GM10248 (cell line): ENCODE data around the gene ERV3-1.

Experiments
- CTCF ChIA-PET: fragments of 300-600 bp; sonication (Branson Sonifier 250); formaldehyde crosslinking; extraction: SDS; loops from one replicate; lab custom pipeline; 2021; ENCODE audit warnings: antibody characterized with exemption; lab: Yijun Ruan, JAX
- POLR2A ChIA-PET: fragments of 350-650 bp; sonication (Branson Sonifier 250); formaldehyde crosslinking; extraction: SDS; loops from one replicate; lab custom pipeline; 2020; ENCODE audit warnings: antibody characterized with exemption; lab: Yijun Ruan, JAX
- DNase-seq: peaks from one replicate; pipeline ENCODE4 v3.0.0; 2012; ENCODE audit errors: extremely low spot score
- TF ChIP-seq, protein P1 (sequence below): IDR thresholded peaks from 2 replicates; pipeline ENCODE4 v1.5.1; 2012; ENCODE audit warnings: mild to moderate bottlenecking, low read depth; ENCODE audit errors: extremely low read depth, missing control alignments, control extremely low read depth

ERV3-1 gene

GRCh38 chr7:64998865-64999164 is 7.7 kb downstream of the ERV3-1 start:
- POLR2A ChIA-PET = no interaction called here
- CTCF ChIA-PET = no interaction called here
- TF ChIP-seq, protein P1, sequence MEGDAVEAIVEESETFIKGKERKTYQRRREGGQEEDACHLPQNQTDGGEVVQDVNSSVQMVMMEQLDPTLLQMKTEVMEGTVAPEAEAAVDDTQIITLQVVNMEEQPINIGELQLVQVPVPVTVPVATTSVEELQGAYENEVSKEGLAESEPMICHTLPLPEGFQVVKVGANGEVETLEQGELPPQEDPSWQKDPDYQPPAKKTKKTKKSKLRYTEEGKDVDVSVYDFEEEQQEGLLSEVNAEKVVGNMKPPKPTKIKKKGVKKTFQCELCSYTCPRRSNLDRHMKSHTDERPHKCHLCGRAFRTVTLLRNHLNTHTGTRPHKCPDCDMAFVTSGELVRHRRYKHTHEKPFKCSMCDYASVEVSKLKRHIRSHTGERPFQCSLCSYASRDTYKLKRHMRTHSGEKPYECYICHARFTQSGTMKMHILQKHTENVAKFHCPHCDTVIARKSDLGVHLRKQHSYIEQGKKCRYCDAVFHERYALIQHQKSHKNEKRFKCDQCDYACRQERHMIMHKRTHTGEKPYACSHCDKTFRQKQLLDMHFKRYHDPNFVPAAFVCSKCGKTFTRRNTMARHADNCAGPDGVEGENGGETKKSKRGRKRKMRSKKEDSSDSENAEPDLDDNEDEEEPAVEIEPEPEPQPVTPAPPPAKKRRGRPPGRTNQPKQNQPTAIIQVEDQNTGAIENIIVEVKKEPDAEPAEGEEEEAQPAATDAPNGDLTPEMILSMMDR = no peak
- no peak for DNase-seq

- POLR2A ChIA-PET = no interaction called here
- TF ChIP-seq, protein P1 = no peak
- DNase-seq = no peak
- CTCF ChIA-PET = no interaction called here
Observed at GRCh38 chr7:64997927-64998391, 8.5 kb downstream of the ERV3-1 start.

GRCh38 chr7:64997164-64997908 is 9.2 kb downstream of the ERV3-1 start:
- TF ChIP-seq, protein P1 = no peak
- CTCF ChIA-PET = no interaction called here
- POLR2A ChIA-PET = no interaction called here
- no peak for DNase-seq

DNA sequence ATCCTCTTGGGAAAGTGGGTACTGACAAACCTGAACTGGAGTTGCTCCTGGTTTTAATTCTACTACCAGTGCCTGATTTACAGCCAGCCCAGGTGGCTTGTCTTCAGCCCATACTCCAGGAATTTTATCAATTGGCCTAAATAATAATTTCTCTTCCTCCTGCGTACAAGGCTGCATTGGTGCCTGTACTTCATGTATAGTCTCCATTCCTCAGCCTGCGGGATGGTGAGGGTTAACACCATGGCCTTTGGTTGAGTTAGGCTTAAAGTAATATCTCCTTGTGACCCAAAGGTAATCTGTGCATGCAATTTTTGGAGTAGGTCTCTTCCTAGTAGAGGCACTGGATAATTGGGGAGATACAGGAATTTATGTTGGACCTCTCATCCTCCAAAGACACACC is 10.2 kb downstream of the ERV3-1 start:
- POLR2A ChIA-PET = no interaction called here
- CTCF ChIA-PET = no interaction called here
- TF ChIP-seq, protein P1 = no peak
- DNase-seq = no peak

- ChIA-PET CTCF (interaction anchor here (1.6 to 1.8 kb wide), 2 partner anchors 9 to 13 kb away, joined by 4 read pairs; partner anchors contain the start of gene ERV3-1), POLR2A (no interaction called here)
- TF ChIP-seq, protein P1 = no peak
- no peak for DNase-seq
Observed at GRCh38 chr7:64993901-64994300, 12.6 kb downstream of the ERV3-1 start.

DNA sequence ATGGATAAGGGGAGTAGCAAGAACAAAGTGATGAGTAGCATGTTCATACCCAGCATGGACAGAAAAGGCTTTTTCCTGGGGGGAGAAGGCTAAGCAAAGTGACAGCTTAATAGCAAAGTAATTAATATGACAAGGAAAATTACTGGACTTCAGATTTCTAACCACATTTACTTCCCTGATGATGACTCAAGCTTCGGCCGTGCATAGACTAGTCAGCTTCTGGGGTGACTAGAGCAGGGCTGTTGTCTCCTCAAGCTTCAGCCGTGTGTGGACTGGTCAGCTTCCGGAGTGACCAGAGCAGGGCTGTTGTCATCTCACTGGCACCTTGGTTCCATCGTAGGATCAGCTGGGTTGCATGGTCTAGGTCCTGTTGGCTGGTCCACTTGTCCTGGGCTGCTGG is 13.5 kb downstream of the ERV3-1 start:
- TF ChIP-seq, protein P1 = no peak
- CTCF ChIA-PET = no interaction called here

More for the DNA sequence above, 13.5 kb downstream of the ERV3-1 start:
- no peak for DNase-seq
- POLR2A ChIA-PET = no interaction called here
